Activated CD4-positive, alpha-beta T cell treated with anti-CD3 and anti-CD28 coated beads, Interleukin-2, amount 10 ng/mL, durations not matched to agents 7 days and 5 days (primary cell): Measurements from ENCODE around the gene ACOXL. TPM values are rescaled to one million over a fixed set of nuclear protein-coding genes. Genes with fewer than 3 reads are reported as not detected.

Experiments
- CTCF ChIA-PET: fragments of 350-600 bp; sonication (Branson Sonifier 250); formaldehyde crosslinking; loops from one replicate; lab custom pipeline; 2021; ENCODE audit warnings: antibody characterized with exemption; lab: Charles Lee
- POLR2A ChIA-PET: fragments of 350-600 bp; sonication (Branson Sonifier 250); formaldehyde crosslinking; loops from one replicate; lab custom pipeline; 2021; ENCODE audit warnings: antibody characterized with exemption; lab: Charles Lee
- DNase-seq: peaks from one replicate; pipeline ENCODE4 v3.0.0-alpha.2; 2020
- H3K27ac Mint-ChIP-seq: one replicate; pipeline ENCODE4 v1.8.0; 2021; ENCODE audit warnings: mild to moderate bottlenecking, moderate library complexity, mixed read lengths
- H3K27me3 Mint-ChIP-seq: one replicate; pipeline ENCODE4 v1.8.0; 2021; ENCODE audit warnings: mixed read lengths
- H3K36me3 Mint-ChIP-seq: one replicate; pipeline ENCODE4 v1.8.0; 2021; ENCODE audit warnings: low read depth, mixed read lengths
- H3K4me1 Mint-ChIP-seq: one replicate; pipeline ENCODE4 v1.8.0; 2021; ENCODE audit warnings: mixed read lengths
- H3K4me3 Mint-ChIP-seq: one replicate; pipeline ENCODE4 v1.8.0; 2021; ENCODE audit warnings: mild to moderate bottlenecking, moderate library complexity, mixed read lengths
- H3K9me3 Mint-ChIP-seq: one replicate; pipeline ENCODE4 v1.8.0; 2021; ENCODE audit warnings: mixed read lengths
- total RNA-seq, 2 experiments: library from RNA; stranded (reverse); gene quantifications; one replicate each; pipeline ENCODE4 v1.2.3, GENCODE V29; 2021

The ACOXL gene
- total RNA-seq, 2 experiments from 2014 or later, result 0.15 TPM; not detected in 1

GRCh38 chr2:111100765-111101162 is 368.4 kb downstream of the ACOXL start:
- ChIA-PET CTCF (interaction anchor here (2.9 kb wide), 1 partner anchor 20 kb away, joined by 6 read pairs; the partner anchor contains the start of gene BCL2L11), POLR2A (no interaction called here)
- Mint-ChIP-seq H3K36me3 (no peaks in the 10 kb centered on the region), H3K27me3 (peaks cover 53% of the 10 kb centered on the region), H3K27ac (no peak overlapping the region), H3K4me3 (no peak overlapping the region), H3K4me1 (peaks cover 10% of the 10 kb centered on the region), H3K9me3 (no peaks in the 10 kb centered on the region)
- DNase-seq, result no peak

DNA sequence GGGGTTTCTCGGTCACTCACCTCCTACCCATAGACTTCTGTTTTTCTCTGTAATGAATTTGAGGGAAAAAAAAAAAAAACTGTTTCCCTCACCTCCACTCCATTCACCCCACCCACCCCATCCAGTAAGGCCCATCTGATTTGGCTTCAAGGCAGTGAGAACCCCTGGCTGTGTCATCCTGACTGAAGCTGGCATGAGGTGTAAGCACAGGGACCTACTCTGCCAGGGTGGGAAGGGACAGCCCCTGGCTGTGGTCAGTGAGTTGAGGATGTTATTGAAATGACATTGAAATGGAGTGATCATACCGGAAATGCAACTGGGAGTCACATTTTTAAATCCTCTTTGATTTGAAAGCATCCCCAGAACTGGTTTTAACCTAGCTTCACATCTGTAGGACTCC is 369.2 kb downstream of the ACOXL start:
- H3K4me1 Mint-ChIP-seq, result peaks cover 10% of the 10 kb centered on the region
- DNase-seq, result no peak
- H3K36me3 Mint-ChIP-seq, result no peaks in the 10 kb centered on the region
- ChIA-PET CTCF (interaction anchor here (2.9 kb wide), 1 partner anchor 19 kb away, joined by 6 read pairs; the partner anchor contains the start of gene BCL2L11), POLR2A (no interaction called here)
- H3K9me3 Mint-ChIP-seq, result no peaks in the 10 kb centered on the region
- H3K27me3 Mint-ChIP-seq, result peaks cover 61% of the 10 kb centered on the region
- no peak overlapping the region for H3K4me3 Mint-ChIP-seq
- no peak overlapping the region for H3K27ac Mint-ChIP-seq

GRCh38 chr2:111102216-111102615 is 369.8 kb downstream of the ACOXL start:
- Mint-ChIP-seq H3K4me1 (peaks cover 10% of the 10 kb centered on the region), H3K9me3 (no peaks in the 10 kb centered on the region), H3K4me3 (no peak overlapping the region), H3K27me3 (peaks cover 58% of the 10 kb centered on the region), H3K36me3 (no peaks in the 10 kb centered on the region), H3K27ac (no peak overlapping the region)
- CTCF ChIA-PET, result interaction anchor here (2.9 kb wide), 1 partner anchor 18 kb away, joined by 6 read pairs; the partner anchor contains the start of gene BCL2L11
- POLR2A ChIA-PET, result no interaction called here
- no peak for DNase-seq

DNA sequence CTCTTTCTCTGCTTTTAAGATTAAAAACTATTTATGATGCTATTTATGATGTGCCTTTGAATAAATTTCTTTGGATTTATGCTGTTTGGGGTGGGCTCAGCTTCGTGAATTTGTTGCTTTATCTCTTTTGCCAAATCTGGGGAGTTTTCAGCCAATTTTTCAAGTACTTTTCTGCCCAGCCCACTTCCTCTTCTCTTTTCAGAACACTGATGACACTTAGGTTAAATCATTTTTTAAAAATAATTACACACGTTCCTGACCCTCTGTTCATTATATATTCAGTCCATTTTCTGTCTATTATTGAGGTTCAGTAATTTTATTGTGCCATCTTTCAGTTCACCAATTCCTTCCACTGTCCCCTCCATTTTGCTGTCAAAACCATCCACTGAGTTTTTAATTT is 373.6 kb downstream of the ACOXL start:
- Mint-ChIP-seq H3K4me3 (no peak overlapping the region), H3K27ac (no peak overlapping the region), H3K9me3 (no peaks in the 10 kb centered on the region), H3K4me1 (peaks cover 1% of the 10 kb centered on the region), H3K27me3 (peaks cover 47% of the 10 kb centered on the region), H3K36me3 (no peaks in the 10 kb centered on the region)
- ChIA-PET CTCF (no interaction called here), POLR2A (no interaction called here)
- no peak for DNase-seq

- ChIA-PET CTCF (no interaction called here), POLR2A (no interaction called here)
- peaks cover 50% of the 10 kb centered on the region for H3K27me3 Mint-ChIP-seq
- no peaks in the 10 kb centered on the region for H3K9me3 Mint-ChIP-seq
- H3K4me1 Mint-ChIP-seq, result no peaks in the 10 kb centered on the region
- no peaks in the 10 kb centered on the region for H3K36me3 Mint-ChIP-seq
- DNase-seq, result no peak
- H3K4me3 Mint-ChIP-seq, result no peak overlapping the region
- no peak overlapping the region for H3K27ac Mint-ChIP-seq
Observed at GRCh38 chr2:111106706-111107105, 374.3 kb downstream of the ACOXL start.

DNA sequence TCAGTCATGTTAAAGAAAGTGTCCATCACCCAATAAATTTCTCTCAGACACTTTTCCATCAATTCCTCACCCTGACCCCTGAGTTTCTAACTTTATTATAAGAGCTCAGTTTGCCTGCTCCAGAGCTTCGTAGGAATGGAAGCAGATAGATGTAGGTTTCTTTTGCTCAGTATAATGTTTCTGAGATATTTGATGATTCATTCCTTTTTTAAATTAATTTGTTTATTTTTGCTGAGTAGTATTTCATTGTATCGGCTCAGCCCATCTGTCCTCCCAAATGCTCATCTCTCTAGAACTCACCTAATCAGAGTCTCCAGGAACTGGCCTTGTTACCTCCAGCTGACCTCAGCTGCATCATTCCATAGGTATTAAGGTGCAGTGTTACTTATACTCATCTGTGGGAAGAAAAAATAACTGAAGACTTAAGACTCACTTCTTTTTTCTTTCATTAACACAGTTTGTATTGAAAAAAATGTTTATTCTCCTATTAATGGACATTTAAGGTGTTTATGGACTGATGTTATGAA is 376.4 kb downstream of the ACOXL start:
- ChIA-PET CTCF (no interaction called here), POLR2A (no interaction called here)
- Mint-ChIP-seq H3K27me3 (peaks cover 57% of the 10 kb centered on the region), H3K9me3 (no peaks in the 10 kb centered on the region), H3K4me1 (no peaks in the 10 kb centered on the region), H3K27ac (no peak overlapping the region), H3K36me3 (no peaks in the 10 kb centered on the region), H3K4me3 (no peak overlapping the region)
- no peak for DNase-seq

GRCh38 chr2:111111101-111111755 is 378.9 kb downstream of the ACOXL start:
- no peak overlapping the region for H3K4me3 Mint-ChIP-seq
- CTCF ChIA-PET, result no interaction called here
- peaks cover 3% of the 10 kb centered on the region for H3K4me1 Mint-ChIP-seq
- H3K36me3 Mint-ChIP-seq, result no peaks in the 10 kb centered on the region
- no peak for DNase-seq
- no peak overlapping the region for H3K27ac Mint-ChIP-seq
- no peaks in the 10 kb centered on the region for H3K9me3 Mint-ChIP-seq
- POLR2A ChIA-PET, result no interaction called here
- H3K27me3 Mint-ChIP-seq, result peaks cover 56% of the 10 kb centered on the region

DNA sequence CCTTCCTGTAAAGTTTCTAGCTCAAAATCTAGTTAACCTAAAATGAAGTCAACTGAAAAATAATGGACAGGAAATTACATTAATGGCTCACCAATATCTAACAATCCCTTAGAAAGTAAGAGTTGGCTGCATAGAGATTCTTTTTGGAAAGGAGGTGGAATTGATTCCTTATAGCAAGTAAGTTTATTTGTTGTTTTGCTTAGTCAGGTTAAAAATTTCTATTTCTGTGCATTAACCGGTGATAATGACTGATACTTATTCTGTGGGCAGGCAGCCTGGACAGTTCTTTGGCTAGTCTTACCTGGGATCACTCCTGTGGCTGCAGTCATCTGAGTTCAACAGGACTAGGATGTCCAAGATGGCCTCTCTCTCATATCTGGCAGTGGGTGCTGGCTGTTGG is 381.5 kb downstream of the ACOXL start:
- H3K36me3 Mint-ChIP-seq, result no peaks in the 10 kb centered on the region
- H3K27me3 Mint-ChIP-seq, result peaks cover 72% of the 10 kb centered on the region
- H3K4me1 Mint-ChIP-seq, result peaks cover 27% of the 10 kb centered on the region
- ChIA-PET CTCF (no interaction called here), POLR2A (no interaction called here)
- H3K27ac Mint-ChIP-seq, result no peak overlapping the region
- H3K9me3 Mint-ChIP-seq, result no peaks in the 10 kb centered on the region
- no peak for DNase-seq
- no peak overlapping the region for H3K4me3 Mint-ChIP-seq

- Mint-ChIP-seq H3K9me3 (no peaks in the 10 kb centered on the region), H3K4me1 (peaks cover 36% of the 10 kb centered on the region), H3K4me3 (no peak overlapping the region), H3K36me3 (no peaks in the 10 kb centered on the region), H3K27ac (no peak overlapping the region), H3K27me3 (peaks cover 72% of the 10 kb centered on the region)
- DNase-seq, result no peak
- CTCF ChIA-PET, result interaction anchor here (0.6 kb wide), 1 partner anchor 357 kb away, joined by 3 read pairs; no protein-coding TSS in a partner anchor
- POLR2A ChIA-PET, result no interaction called here
Observed at GRCh38 chr2:111116011-111116746, 383.8 kb downstream of the ACOXL start.

DNA sequence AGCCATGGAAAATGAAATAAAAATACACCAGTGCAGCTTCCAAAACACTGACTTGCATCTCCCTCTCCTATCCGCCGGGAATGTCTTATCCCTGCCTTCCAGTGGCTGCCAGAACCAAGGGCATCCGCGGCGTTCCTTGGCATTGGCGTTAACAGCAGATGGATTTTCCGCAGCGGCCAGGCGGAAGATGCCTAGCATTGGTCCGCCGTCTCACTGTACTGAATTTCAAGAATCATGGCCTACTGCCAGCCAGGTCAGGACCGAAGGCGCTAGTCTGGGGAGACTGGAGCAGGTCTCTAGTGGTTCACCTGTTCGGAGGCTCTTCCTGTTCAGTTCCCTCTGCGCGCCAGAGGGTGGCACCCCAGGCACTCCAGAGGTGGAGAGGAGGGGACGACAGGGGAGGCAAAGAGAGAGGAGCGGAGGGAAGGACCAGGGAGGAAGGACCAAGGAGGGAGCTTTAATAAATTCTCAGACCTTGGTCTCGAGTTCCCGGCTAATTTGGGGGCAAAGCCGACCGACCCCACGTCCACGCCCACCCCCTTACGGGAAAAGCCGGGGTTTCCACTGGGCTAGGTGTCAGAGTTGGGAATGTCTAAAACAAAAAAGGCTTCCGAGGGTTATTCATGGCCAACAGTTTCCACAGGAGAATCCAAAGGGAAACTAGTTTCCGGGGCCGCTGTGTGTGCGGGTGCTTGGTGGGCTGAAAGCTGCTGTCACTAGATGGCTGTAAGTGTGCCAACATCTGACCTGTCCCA is 384.6 kb downstream of the ACOXL start:
- ChIA-PET CTCF (interaction anchor here (0.6 to 0.7 kb wide), 2 partner anchors 65 to 357 kb away, joined by 3 read pairs; no protein-coding TSS in a partner anchor), POLR2A (no interaction called here)
- peak overlapping the region; percentile 57 for H3K4me3 Mint-ChIP-seq
- H3K36me3 Mint-ChIP-seq, result no peaks in the 10 kb centered on the region
- H3K27ac Mint-ChIP-seq, result peak overlapping the region; percentile 21
- peaks cover 36% of the 10 kb centered on the region for H3K4me1 Mint-ChIP-seq
- peak; percentile 74 for DNase-seq
- H3K9me3 Mint-ChIP-seq, result no peaks in the 10 kb centered on the region
- peaks cover 68% of the 10 kb centered on the region for H3K27me3 Mint-ChIP-seq

DNA sequence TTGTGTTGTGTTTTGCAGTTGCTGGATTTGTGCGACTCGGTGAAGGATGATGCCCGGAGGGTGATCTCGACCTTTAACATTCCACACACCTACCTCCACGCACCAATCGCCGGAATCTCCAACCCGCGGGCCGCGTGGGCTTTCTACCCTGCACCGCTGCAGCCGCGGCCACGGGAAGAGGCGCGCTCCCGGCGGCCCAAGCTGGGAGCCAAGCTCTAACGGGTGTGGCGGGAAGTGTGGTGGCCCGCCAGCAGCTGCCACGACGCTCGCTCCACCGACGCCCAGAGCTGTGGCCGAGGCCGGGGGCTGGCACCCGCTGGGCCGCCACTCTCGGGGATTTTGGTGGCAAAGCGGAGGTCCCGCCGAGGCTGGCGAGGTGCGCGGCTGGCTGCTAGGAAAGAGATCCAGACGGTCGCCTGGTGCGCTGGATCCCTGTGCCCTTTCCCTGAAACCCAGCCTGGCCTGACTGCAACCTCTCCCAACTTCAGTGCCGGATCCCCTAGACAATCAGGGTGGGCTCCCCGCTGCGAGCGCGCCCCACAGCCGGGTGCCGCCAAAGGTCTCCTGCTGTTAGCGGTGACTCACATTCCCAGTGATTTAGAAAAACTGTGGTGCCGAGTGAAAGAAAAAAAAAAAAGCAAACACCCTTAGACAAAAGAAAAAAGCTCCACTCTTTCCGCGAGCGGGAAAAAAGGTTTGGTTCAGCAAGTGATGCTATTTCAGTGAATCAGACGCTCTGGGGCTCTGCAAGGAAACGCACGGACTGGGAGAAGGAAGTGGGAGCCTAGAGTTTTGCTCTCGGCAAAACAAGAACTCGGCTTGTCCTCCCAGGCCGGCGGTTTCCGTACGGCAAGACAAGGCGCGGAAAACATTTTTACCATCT is 385.5 kb downstream of the ACOXL start:
- ChIA-PET POLR2A (no interaction called here), CTCF (interaction anchor here (0.6 to 0.7 kb wide), 2 partner anchors 66 to 569 kb away, joined by 3 read pairs; no protein-coding TSS in a partner anchor)
- Mint-ChIP-seq H3K36me3 (no peaks in the 10 kb centered on the region), H3K9me3 (no peaks in the 10 kb centered on the region), H3K27ac (peak overlapping the region; percentile 58), H3K4me1 (peaks cover 36% of the 10 kb centered on the region), H3K4me3 (peak overlapping the region; percentile 69), H3K27me3 (peaks cover 63% of the 10 kb centered on the region)
- peak; percentile 19 for DNase-seq
